Calu3 (cell line): ENCODE measurements around the gene PTPRG. TPM values are rescaled to one million over a fixed set of nuclear protein-coding genes. Genes with fewer than 3 reads are reported as not detected.

ENCODE experiments used
- BruUV-seq: library from RNA; stranded (reverse); fragments of 400-500 nt; replicated peaks from 2 replicates; lab custom pipeline; 2021; lab: Mats Ljungman, UMichigan
- CTCF ChIA-PET: fragments of 300-600 bp; sonication (Branson Sonifier 250); formaldehyde crosslinking; loops from one replicate; lab custom pipeline; 2022; ENCODE audit warnings: antibody characterized with exemption; lab: Charles Lee
- DNase-seq: peaks from one replicate; pipeline ENCODE4 v3.0.0; 2022
- H3K27ac Mint-ChIP-seq: one replicate; pipeline ENCODE4 v1.8.0; 2022; ENCODE audit warnings: mixed read lengths; ENCODE audit not compliant: unreplicated experiment
- H3K27me3 Mint-ChIP-seq: one replicate; pipeline ENCODE4 v1.8.0; 2022; ENCODE audit warnings: mixed read lengths; ENCODE audit not compliant: unreplicated experiment
- H3K36me3 Mint-ChIP-seq: one replicate; pipeline ENCODE4 v1.8.0; 2022; ENCODE audit warnings: mild to moderate bottlenecking, moderate library complexity, mixed read lengths; ENCODE audit not compliant: insufficient read depth, unreplicated experiment
- H3K4me1 Mint-ChIP-seq: one replicate; pipeline ENCODE4 v1.8.0; 2022; ENCODE audit warnings: mild to moderate bottlenecking, low read depth, mixed read lengths; ENCODE audit not compliant: unreplicated experiment
- H3K4me3 Mint-ChIP-seq: one replicate; pipeline ENCODE4 v1.8.0; 2022; ENCODE audit warnings: mild to moderate bottlenecking, low read depth, moderate library complexity, mixed read lengths; ENCODE audit not compliant: unreplicated experiment
- H3K9me3 Mint-ChIP-seq: one replicate; pipeline ENCODE4 v1.8.0; 2022; ENCODE audit warnings: low read depth, mixed read lengths; ENCODE audit not compliant: unreplicated experiment
- CTCF ChIP-seq: fragments of 200-600 bp; IDR thresholded peaks from one replicate; pipeline ENCODE4 v1.8.0; 2022; ENCODE audit warnings: antibody characterized with exemption; ENCODE audit not compliant: unreplicated experiment
- intact Hi-C: fragments of 100-400 bp; cut with micrococcal nuclease; formaldehyde crosslinking; loops from one replicate; pipeline ENCODE4 v1.10.0; 2022; ENCODE audit not compliant: unreplicated experiment
- total RNA-seq: library from RNA; stranded (reverse); gene quantifications from 2 replicates; pipeline ENCODE4 v1.2.3, GENCODE V29; 2022

The PTPRG gene
- total RNA-seq, 1 experiment from 2014 or later = 0.35 TPM

- TF ChIP-seq CTCF = no peak
- BruUV-seq = no TSS peak
- Mint-ChIP-seq H3K4me1 (no peaks in the 10 kb centered on the region), H3K36me3 (no peaks in the 10 kb centered on the region), H3K27me3 (no peaks in the 10 kb centered on the region), H3K27ac (no peak overlapping the region), H3K9me3 (peaks cover 8% of the 10 kb centered on the region), H3K4me3 (no peak overlapping the region)
- CTCF ChIA-PET = no interaction called here
- intact Hi-C loops = no loop called here
- DNase-seq = no peak
Observed at GRCh38 chr3:61578667-61579367, 17.4 kb downstream of the PTPRG start.

- no peak for DNase-seq
- peaks cover 5% of the 10 kb centered on the region for H3K9me3 Mint-ChIP-seq
- no peaks in the 10 kb centered on the region for H3K27me3 Mint-ChIP-seq
- no peak overlapping the region for H3K27ac Mint-ChIP-seq
- intact Hi-C loops = no loop called here
- no peaks in the 10 kb centered on the region for H3K36me3 Mint-ChIP-seq
- CTCF ChIA-PET = no interaction called here
- TF ChIP-seq CTCF = no peak
- H3K4me1 Mint-ChIP-seq = no peaks in the 10 kb centered on the region
- BruUV-seq = no TSS peak
- H3K4me3 Mint-ChIP-seq = no peak overlapping the region
Observed at GRCh38 chr3:61579685-61580084, 18.3 kb downstream of the PTPRG start.

DNA sequence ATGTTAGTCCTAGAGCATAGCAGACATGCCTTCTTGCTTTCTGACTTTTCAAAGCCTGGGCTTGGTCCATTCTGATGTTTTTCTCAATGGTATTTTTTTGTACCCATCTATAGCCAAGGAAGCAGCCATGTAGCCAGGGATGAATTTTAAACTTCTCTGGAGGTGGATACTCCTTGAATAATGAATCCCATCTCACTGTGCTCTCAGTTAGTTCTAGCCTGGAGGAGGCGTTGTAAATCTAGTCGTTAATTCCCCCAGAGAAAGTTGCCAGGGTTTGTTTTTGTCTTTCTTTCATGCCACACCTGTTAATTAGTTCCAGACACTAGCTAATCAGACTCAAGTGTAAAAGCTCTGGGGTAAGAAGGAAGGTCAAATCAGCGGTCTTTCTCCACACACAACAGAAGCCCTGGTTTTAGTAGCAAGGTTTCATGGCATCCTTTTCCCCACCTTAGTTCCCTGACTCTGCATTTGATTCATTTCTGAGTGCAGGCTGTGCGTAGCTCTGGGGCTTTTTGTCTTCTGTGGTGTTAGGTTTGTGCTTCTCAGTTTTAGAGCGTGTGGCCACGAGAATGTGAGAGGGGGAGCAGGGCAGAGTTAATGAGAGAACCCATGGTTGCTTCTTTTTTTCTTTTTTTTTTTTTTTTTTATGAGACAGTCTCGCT, 19.7 kb downstream of the PTPRG start:
- intact Hi-C loops = no loop called here
- H3K27ac Mint-ChIP-seq = no peak overlapping the region

DNA sequence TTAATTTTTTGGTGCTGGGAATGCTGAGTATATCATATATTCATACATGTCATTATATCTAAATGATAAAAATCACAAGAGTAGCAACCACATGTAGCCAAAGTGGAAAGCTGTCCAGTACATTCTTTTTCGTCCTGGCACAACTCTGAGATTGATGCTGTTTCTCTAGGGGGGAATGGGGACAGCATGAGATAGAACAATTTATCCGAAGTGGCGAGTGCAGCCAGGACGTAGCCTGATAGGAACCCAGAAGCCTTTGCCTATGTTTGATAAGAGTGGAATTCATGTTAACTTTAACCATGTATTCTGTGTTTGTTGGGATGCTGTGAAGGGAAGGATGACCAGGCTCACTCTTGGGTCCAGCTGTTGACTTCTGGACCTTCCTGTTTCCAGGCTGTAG, 20.9 kb downstream of the PTPRG start:
- BruUV-seq = no TSS peak
- CTCF ChIA-PET = no interaction called here
- Mint-ChIP-seq H3K9me3 (peaks cover 5% of the 10 kb centered on the region), H3K36me3 (no peaks in the 10 kb centered on the region), H3K4me1 (no peaks in the 10 kb centered on the region), H3K4me3 (no peak overlapping the region), H3K27ac (no peak overlapping the region), H3K27me3 (no peaks in the 10 kb centered on the region)
- intact Hi-C loops = no loop called here
- no peak for DNase-seq
- TF ChIP-seq CTCF = no peak

More for the DNA sequence above, 19.7 kb downstream of the PTPRG start:
- DNase-seq = no peak
- CTCF ChIA-PET = no interaction called here
- no peak for TF ChIP-seq CTCF
- Mint-ChIP-seq H3K4me3 (no peak overlapping the region), H3K9me3 (peaks cover 3% of the 10 kb centered on the region), H3K27me3 (no peaks in the 10 kb centered on the region), H3K4me1 (no peaks in the 10 kb centered on the region), H3K36me3 (no peaks in the 10 kb centered on the region)
- no TSS peak for BruUV-seq
